B cell (primary cell): ENCODE measurements around the gene NEK6. TPM values are rescaled to one million over a fixed set of nuclear protein-coding genes. Genes with fewer than 3 reads are reported as not detected.

Experiments
- ATAC-seq: fragments of 200-7000 bp; cut with Tn5 transposase; one replicate; pipeline ENCODE4 v1.10.0; 2021; ENCODE audit warnings: low read depth, mild to moderate bottlenecking, moderate number of reproducible peaks, moderate library complexity
- CTCF ChIA-PET: fragments of 350-600 bp; sonication (Branson Sonifier 250); formaldehyde crosslinking; loops from one replicate; lab custom pipeline; 2021; ENCODE audit warnings: antibody characterized with exemption, inconsistent platforms; lab: Charles Lee
- POLR2A ChIA-PET: fragments of 350-600 bp; sonication (Branson Sonifier 250); formaldehyde crosslinking; loops from one replicate; lab custom pipeline; 2021; ENCODE audit warnings: antibody characterized with exemption; lab: Charles Lee
- DNase-seq: peaks from one replicate; pipeline ENCODE4 v3.0.0; 2013
- H2AFZ ChIP-seq: 2 replicates; pipeline ENCODE4 v1.6.1; 2012; ENCODE audit warnings: mild to moderate bottlenecking, low read depth, low read length; ENCODE audit not compliant: insufficient read depth, poor library complexity, severe bottlenecking
- H3K27ac ChIP-seq, 2 donors: 1 replicate in 1 of 2; 2 replicates in 1 of 2; pipeline ENCODE4 v1.5.1; 2012 to 2013; ENCODE audit warnings: low read length in 2 of 2, mild to moderate bottlenecking in 2 of 2, moderate library complexity in 1 of 2
- H3K27me3 ChIP-seq, 4 experiments: fragments of 200-600 bp in 1 of 4; sonication (generic) in 1 of 4; replicated peaks in 1 of 4; 1 replicate in 2 of 4; 2 replicates in 2 of 4; pipeline versions ENCODE4 v1.6.1 to v1.7.0; 2013 to 2016; ENCODE audit warnings: low read length in 3 of 4, mild to moderate bottlenecking in 2 of 4, mixed read lengths in 1 of 4, moderate library complexity in 1 of 4; ENCODE audit not compliant: insufficient read depth in 4 of 4, control insufficient read depth in 3 of 4; ENCODE audit errors: control extremely low read depth in 1 of 4
- H3K36me3 ChIP-seq, 2 experiments: replicated peaks in 1 of 2; 1 replicate in 1 of 2; 2 replicates in 1 of 2; pipeline versions ENCODE4 v1.6.1 to v1.7.1; 2013; ENCODE audit warnings: low read length in 1 of 2; ENCODE audit not compliant: insufficient read depth in 2 of 2, control insufficient read depth in 1 of 2; ENCODE audit errors: control extremely low read depth in 1 of 2, extremely low read depth in 1 of 2
- H3K4me1 ChIP-seq, 2 donors: fragments of 200-600 bp in 1 of 2; sonication (generic) in 1 of 2; 1 replicate in 1 of 2; 2 replicates in 1 of 2; pipeline versions ENCODE4 v1.5.1 to v1.6.1; 2013 to 2017; ENCODE audit warnings: low read length in 2 of 2; ENCODE audit not compliant: control insufficient read depth in 2 of 2, insufficient read depth in 2 of 2
- H3K4me2 ChIP-seq: replicated peaks from 2 replicates; pipeline ENCODE3; 2012; ENCODE audit warnings: mild to moderate bottlenecking, low read depth, low read length; ENCODE audit not compliant: poor library complexity, severe bottlenecking
- H3K4me3 ChIP-seq, 5 experiments: fragments of 200-600 bp in 1 of 5; sonication (generic) in 1 of 5; 1 replicate in 3 of 5; 2 replicates in 2 of 5; pipeline versions ENCODE4 v1.5.1 to v1.7.0; 2011 to 2016; ENCODE audit warnings: low read length in 4 of 5, mild to moderate bottlenecking in 4 of 5, low read depth in 2 of 5, control low read depth in 1 of 5, moderate library complexity in 1 of 5; ENCODE audit not compliant: insufficient read depth in 1 of 5; ENCODE audit errors: control extremely low read depth in 1 of 5, extremely low read depth in 1 of 5
- H3K79me2 ChIP-seq: fragments of 200-600 bp; sonication (generic); one replicate; pipeline ENCODE4 v1.6.0; 2016; ENCODE audit warnings: low read length; ENCODE audit not compliant: control insufficient read depth, insufficient read depth
- H3K9ac ChIP-seq: fragments of 200-600 bp; sonication (generic); 2 replicates; pipeline ENCODE4 v1.6.1; 2017; ENCODE audit warnings: mild to moderate bottlenecking, low read length, moderate library complexity
- H3K9me3 ChIP-seq, 3 donors: one replicate each; pipeline versions ENCODE4 v1.6.1 to v1.7.1; 2013; ENCODE audit warnings: low read length in 2 of 3; ENCODE audit not compliant: control insufficient read depth in 2 of 3, insufficient read depth in 1 of 3; ENCODE audit errors: control extremely low read depth in 1 of 3
- H4K20me1 ChIP-seq: 2 replicates; pipeline ENCODE4 v1.6.0; 2012; ENCODE audit warnings: mild to moderate bottlenecking, low read length; ENCODE audit not compliant: insufficient read depth, control insufficient read depth, poor library complexity, severe bottlenecking
- H3K27ac Mint-ChIP-seq: one replicate; pipeline ENCODE4 v1.8.0; 2021; ENCODE audit warnings: mixed read lengths
- H3K27me3 Mint-ChIP-seq: one replicate; pipeline ENCODE4 v1.8.0; 2021; ENCODE audit warnings: mixed read lengths
- H3K4me1 Mint-ChIP-seq: one replicate; pipeline ENCODE4 v1.8.0; 2021; ENCODE audit warnings: mixed read lengths
- H3K4me3 Mint-ChIP-seq: one replicate; pipeline ENCODE4 v1.8.0; 2021; ENCODE audit warnings: mixed read lengths
- H3K9me3 Mint-ChIP-seq: one replicate; pipeline ENCODE4 v1.8.0; 2022; ENCODE audit warnings: mixed read lengths; ENCODE audit not compliant: insufficient read depth
- EZH2 ChIP-seq: IDR thresholded peaks from 2 replicates; pipeline ENCODE4 v1.6.1; 2012; ENCODE audit warnings: borderline replicate concordance, low read depth, mild to moderate bottlenecking, moderate library complexity, low read length; ENCODE audit not compliant: insufficient read depth, poor library complexity, severe bottlenecking
- WGBS: methylation state at CpG from one replicate; pipeline ENCODE4 v1.1.5; 2013; ENCODE audit warnings: missing lambda C conversion rate; ENCODE audit not compliant: insufficient coverage; 5-methylcytosine and 5-hydroxymethylcytosine counted together
- intact Hi-C: fragments of 100-400 bp; cut with micrococcal nuclease; formaldehyde crosslinking; loops from one replicate; pipeline ENCODE4 v1.10.0; 2022
- polyA plus RNA-seq: library from polyadenylated mRNA; depleted of rRNA; stranded (reverse); fragments of >200 nt; gene quantifications from 2 replicates; pipeline ENCODE4 v1.2.3, GENCODE V29; 2012
- total RNA-seq, 2 donors: library from RNA; stranded (reverse); fragments of 120-200 nt in 1 of 2; gene quantifications; 1 replicate in 1 of 2; 2 replicates in 1 of 2; pipeline versions ENCODE4 v1.2.3 to v1.2.4, GENCODE V29; 2013 to 2022
- TF ChIP-seq, protein P1 (sequence below): fragments of 200-600 bp; IDR thresholded peaks from one replicate; pipeline ENCODE4 v1.8.0; 2022; ENCODE audit warnings: antibody characterized with exemption, mild to moderate bottlenecking

NEK6 gene
- total and polyA plus RNA-seq, 2 donors (not counting 1 experiment from before 2014, with no cell fraction given) = 40.0 to 63.1 TPM

DNA sequence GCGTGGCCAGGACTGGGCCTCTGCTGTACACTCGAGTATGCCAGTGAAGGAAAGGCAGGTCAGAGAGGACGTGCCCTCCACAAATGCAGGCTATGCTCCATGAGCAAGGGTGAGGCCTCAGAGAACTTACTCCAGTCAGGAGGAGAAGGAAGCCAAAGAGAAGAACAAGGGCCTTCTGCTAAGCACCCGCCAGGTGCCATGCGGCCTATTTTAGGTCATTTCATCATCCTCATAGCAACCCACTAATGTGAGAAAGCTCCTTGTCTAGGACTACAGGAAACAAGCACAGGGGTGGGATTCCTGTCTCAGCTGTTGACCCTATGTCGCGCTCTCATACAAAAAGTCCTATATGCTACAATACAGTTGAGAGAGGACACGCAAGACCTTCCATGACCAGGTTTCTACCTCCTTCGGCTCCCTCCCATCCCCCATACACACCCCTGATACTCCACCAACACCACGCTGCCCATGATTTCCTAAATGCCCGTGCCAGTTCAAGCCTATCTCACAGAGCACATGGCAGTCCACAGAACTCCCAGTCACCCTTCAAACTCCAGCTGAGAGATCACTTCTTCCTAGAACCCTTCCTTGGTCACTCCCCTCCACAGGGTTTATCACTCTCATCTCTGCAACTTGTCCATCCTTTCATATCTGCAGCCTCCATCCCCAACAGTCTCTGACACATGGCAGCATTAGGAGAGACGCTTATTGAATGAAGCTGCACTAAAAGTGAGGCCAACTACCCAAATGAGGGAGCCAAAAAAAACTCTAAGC is 130.7 kb downstream of the NEK6 start:
- Histone ChIP-seq H3K9ac (no peak overlapping the region), H3K27me3 (no peaks in the 10 kb centered on the region), H2AFZ (no peak overlapping the region), H3K4me3 (no peak overlapping the region), H3K79me2 (peaks cover 88% of the 10 kb centered on the region), H3K36me3 (peaks cover 5 to 31% of the 10 kb centered on the region in 2 experiments), H3K9me3 (no peaks in the 10 kb centered on the region), H3K27ac (no peak overlapping the region), H3K4me1 (no peaks in the 10 kb centered on the region), H4K20me1 (peaks cover 74% of the 10 kb centered on the region), H3K4me2 (no peak overlapping the region)
- DNase-seq (no peak), ATAC-seq (no peak)
- intact Hi-C loops = no loop called here
- peaks cover 31% of the 10 kb centered on the region for H3K4me1 Mint-ChIP-seq
- H3K4me3 Mint-ChIP-seq = no peak overlapping the region
- WGBS = 89% methylated on average over 8 of the region's 12 CpGs
- no peaks in the 10 kb centered on the region for H3K9me3 Mint-ChIP-seq
- CTCF ChIA-PET = interaction anchor here (1.3 to 5.5 kb wide), 3 partner anchors 11 to 262 kb away, joined by 4 to 54 read pairs (median 6); no protein-coding TSS in a partner anchor
- POLR2A ChIA-PET = no interaction called here
- no peak overlapping the region for H3K27ac Mint-ChIP-seq
- H3K27me3 Mint-ChIP-seq = no peaks in the 10 kb centered on the region
- TF ChIP-seq, protein P1, sequence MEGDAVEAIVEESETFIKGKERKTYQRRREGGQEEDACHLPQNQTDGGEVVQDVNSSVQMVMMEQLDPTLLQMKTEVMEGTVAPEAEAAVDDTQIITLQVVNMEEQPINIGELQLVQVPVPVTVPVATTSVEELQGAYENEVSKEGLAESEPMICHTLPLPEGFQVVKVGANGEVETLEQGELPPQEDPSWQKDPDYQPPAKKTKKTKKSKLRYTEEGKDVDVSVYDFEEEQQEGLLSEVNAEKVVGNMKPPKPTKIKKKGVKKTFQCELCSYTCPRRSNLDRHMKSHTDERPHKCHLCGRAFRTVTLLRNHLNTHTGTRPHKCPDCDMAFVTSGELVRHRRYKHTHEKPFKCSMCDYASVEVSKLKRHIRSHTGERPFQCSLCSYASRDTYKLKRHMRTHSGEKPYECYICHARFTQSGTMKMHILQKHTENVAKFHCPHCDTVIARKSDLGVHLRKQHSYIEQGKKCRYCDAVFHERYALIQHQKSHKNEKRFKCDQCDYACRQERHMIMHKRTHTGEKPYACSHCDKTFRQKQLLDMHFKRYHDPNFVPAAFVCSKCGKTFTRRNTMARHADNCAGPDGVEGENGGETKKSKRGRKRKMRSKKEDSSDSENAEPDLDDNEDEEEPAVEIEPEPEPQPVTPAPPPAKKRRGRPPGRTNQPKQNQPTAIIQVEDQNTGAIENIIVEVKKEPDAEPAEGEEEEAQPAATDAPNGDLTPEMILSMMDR = no peak
- no peak for TF ChIP-seq EZH2
